NOMO-1 treated with DMSO at 0.1 percent for 48 hours (cell line): ENCODE measurements around the gene WDR73.
"Not testable (repeated sequence)": the region's sequence is repeated elsewhere in the genome, so short reads cannot be mapped to it uniquely, and the experiment has no call there.

Source experiments
- DNase-seq: peaks from one replicate; lab custom pipeline; 2025; ENCODE audit not compliant: unreplicated experiment; lab: John Stamatoyannopoulos, UW

Gene WDR73

GRCh38 chr15:84653910-84654688 is at the start of gene WDR73:
TSS of gene WDR73 (minus strand) at chr15:84654283. CDS start at chr15:84654274, 9 bp downstream.
- peak; percentile 86 for DNase-seq

- no peak for DNase-seq
These were observed 49.7 kb upstream of the WDR73 start for GRCh38 chr15:84703808-84704207.

- no peak for DNase-seq
These were observed 48.9 kb upstream of the WDR73 start for GRCh38 chr15:84702961-84703482.

- no peak for DNase-seq
These were observed 45.6 kb upstream of the WDR73 start for GRCh38 chr15:84699538-84700191.

GRCh38 chr15:84697236-84697990 is 43.3 kb upstream of the WDR73 start:
- DNase-seq = no peak

GRCh38 chr15:84696757-84697156 is 42.7 kb upstream of the WDR73 start:
- no peak for DNase-seq

GRCh38 chr15:84690342-84690741 is 36.3 kb upstream of the WDR73 start:
- DNase-seq = no peak

- DNase-seq = no peak
These were observed 35.8 kb upstream of the WDR73 start for GRCh38 chr15:84689858-84690257.

- not testable (repeated sequence) for DNase-seq
These were observed 32.4 kb upstream of the WDR73 start for GRCh38 chr15:84686446-84686845.

- no peak for DNase-seq
These were observed 31.2 kb upstream of the WDR73 start for GRCh38 chr15:84685304-84685703.

- DNase-seq = no peak
These were observed 30.0 kb upstream of the WDR73 start for GRCh38 chr15:84684092-84684491.

GRCh38 chr15:84681831-84682230 is 27.7 kb upstream of the WDR73 start:
- DNase-seq = no peak

GRCh38 chr15:84671211-84671610 is 17.1 kb upstream of the WDR73 start:
- DNase-seq = no peak

- no peak for DNase-seq
These were observed 15.6 kb upstream of the WDR73 start for GRCh38 chr15:84669726-84670125.

- no peak for DNase-seq
These were observed 14.3 kb upstream of the WDR73 start for GRCh38 chr15:84668221-84668982.

- no peak for DNase-seq
These were observed 12.3 kb upstream of the WDR73 start for GRCh38 chr15:84666373-84666772.

- no peak for DNase-seq
These were observed 6.9 kb upstream of the WDR73 start for GRCh38 chr15:84661001-84661400.

- no peak for DNase-seq
These were observed 6.1 kb upstream of the WDR73 start for GRCh38 chr15:84659904-84660781.

- no peak for DNase-seq
These were observed 4.8 kb upstream of the WDR73 start for GRCh38 chr15:84658788-84659411.
